Measurements from ENCODE around the gene PRPF40A.

The PRPF40A gene

GRCh38 chr2:152710713-152711112 is 6.5 kb downstream of the PRPF40A start:
- Histone ChIP-seq H3K18ac (ENCODE audit: low read depth in 1 of 2, low read length in 2 of 2) (no peak overlapping the region), H2BK5ac (ENCODE audit: low read depth, low read length, poor library complexity, severe bottlenecking) (no peak overlapping the region), H2AK5ac (ENCODE audit: low read length, severe bottlenecking) (no peak overlapping the region), H4K8ac (ENCODE audit: low read length) (no peak overlapping the region), H3K14ac (ENCODE audit: low read length in 2 of 2) (no peak overlapping the region), H3K9ac (ENCODE audit: low read length) (no peak overlapping the region), H3K4me2 (ENCODE audit: low read length, poor library complexity, severe bottlenecking) (no peak overlapping the region), H3K4me3 (ENCODE audit: insufficient read depth in 1 of 2, low read depth in 1 of 2, low read length in 2 of 2) (no peak overlapping the region), H3K36me3 (ENCODE audit: control insufficient read depth in 1 of 2, insufficient read depth in 2 of 2, low read depth in 1 of 2, low read length in 2 of 2) (peaks cover 12 to 93% of the 10 kb centered on the region in 2 experiments), H3K4ac (ENCODE audit: low read depth in 1 of 2, low read length in 2 of 2) (no peak overlapping the region), H2AFZ (ENCODE audit: low read depth, low read length) (no peak overlapping the region), H3K4me1 (ENCODE audit: control insufficient read depth, insufficient read depth, low read depth, low read length) (no peaks in the 10 kb centered on the region), H2BK12ac (ENCODE audit: low read length in 2 of 2) (no peak overlapping the region), H2BK120ac (ENCODE audit: low read depth, low read length) (no peak overlapping the region), H3K9me3 (ENCODE audit: control insufficient read depth, low read length) (peaks cover 9% of the 10 kb centered on the region), H3K23ac (ENCODE audit: low read length in 2 of 2) (no peak overlapping the region), H3K27me3 (ENCODE audit: control insufficient read depth in 1 of 2, insufficient read depth in 1 of 2, low read length in 2 of 2) (no peaks in the 10 kb centered on the region), H4K91ac (ENCODE audit: low read length) (no peak overlapping the region), H3K79me1 (replicated peaks; ENCODE audit: low read length, poor library complexity, severe bottlenecking) (no peaks in the 10 kb centered on the region), H2BK15ac (ENCODE audit: low read depth, poor library complexity, severe bottlenecking) (no peak overlapping the region), H3K27ac (ENCODE audit: low read length, poor library complexity, severe bottlenecking) (no peak overlapping the region)
- DNase-seq: no peak
- no CpG with 5 or more reads among the region's 2 CpGs for WGBS

GRCh38 chr2:152708742-152709141 is 8.5 kb downstream of the PRPF40A start:
- H2BK5ac ChIP-seq (ENCODE audit: low read depth, low read length, poor library complexity, severe bottlenecking): no peak overlapping the region
- no peak overlapping the region for H3K18ac ChIP-seq (ENCODE audit: low read depth in 1 of 2, low read length in 2 of 2)
- no peaks in the 10 kb centered on the region for H3K27me3 ChIP-seq (ENCODE audit: control insufficient read depth in 1 of 2, insufficient read depth in 1 of 2, low read length in 2 of 2)
- no peak overlapping the region for H2BK15ac ChIP-seq (ENCODE audit: low read depth, poor library complexity, severe bottlenecking)
- WGBS: 100% methylated on average over 2 of the region's 2 CpGs
- no peak overlapping the region for H3K23ac ChIP-seq (ENCODE audit: low read length in 2 of 2)
- DNase-seq: no peak
- no peak overlapping the region for H3K4ac ChIP-seq (ENCODE audit: low read depth in 1 of 2, low read length in 2 of 2)
- no peaks in the 10 kb centered on the region for H3K79me1 ChIP-seq (replicated peaks; ENCODE audit: low read length, poor library complexity, severe bottlenecking)
- no peak overlapping the region for H2AFZ ChIP-seq (ENCODE audit: low read depth, low read length)
- H3K14ac ChIP-seq (ENCODE audit: low read length in 2 of 2): no peak overlapping the region
- no peak overlapping the region for H2AK5ac ChIP-seq (ENCODE audit: low read length, severe bottlenecking)
- no peak overlapping the region for H2BK120ac ChIP-seq (ENCODE audit: low read depth, low read length)
- no peak overlapping the region for H3K27ac ChIP-seq (ENCODE audit: low read length, poor library complexity, severe bottlenecking)
- no peak overlapping the region for H4K8ac ChIP-seq (ENCODE audit: low read length)
- peaks cover 3% of the 10 kb centered on the region for H3K4me1 ChIP-seq (ENCODE audit: control insufficient read depth, insufficient read depth, low read depth, low read length)
- H3K4me3 ChIP-seq (ENCODE audit: insufficient read depth in 1 of 2, low read depth in 1 of 2, low read length in 2 of 2): no peak overlapping the region
- peaks cover 9% of the 10 kb centered on the region for H3K9me3 ChIP-seq (ENCODE audit: control insufficient read depth, low read length)
- no peak overlapping the region for H3K4me2 ChIP-seq (ENCODE audit: low read length, poor library complexity, severe bottlenecking)
- peaks cover 12 to 78% of the 10 kb centered on the region in 2 experiments for H3K36me3 ChIP-seq (ENCODE audit: control insufficient read depth in 1 of 2, insufficient read depth in 2 of 2, low read depth in 1 of 2, low read length in 2 of 2)
- H2BK12ac ChIP-seq (ENCODE audit: low read length in 2 of 2): no peak overlapping the region
- no peak overlapping the region for H3K9ac ChIP-seq (ENCODE audit: low read length)
- H4K91ac ChIP-seq (ENCODE audit: low read length): no peak overlapping the region

GRCh38 chr2:152706477-152707021 is 10.7 kb downstream of the PRPF40A start:
- Histone ChIP-seq H3K9ac (ENCODE audit: low read length) (no peak overlapping the region), H3K4ac (ENCODE audit: low read depth in 1 of 2, low read length in 2 of 2) (no peak overlapping the region), H3K27me3 (ENCODE audit: control insufficient read depth in 1 of 2, insufficient read depth in 1 of 2, low read length in 2 of 2) (no peaks in the 10 kb centered on the region), H3K18ac (ENCODE audit: low read depth in 1 of 2, low read length in 2 of 2) (no peak overlapping the region), H2AK5ac (ENCODE audit: low read length, severe bottlenecking) (no peak overlapping the region), H3K4me3 (ENCODE audit: insufficient read depth in 1 of 2, low read depth in 1 of 2, low read length in 2 of 2) (no peak overlapping the region), H2BK12ac (ENCODE audit: low read length in 2 of 2) (no peak overlapping the region), H4K91ac (ENCODE audit: low read length) (no peak overlapping the region), H4K8ac (ENCODE audit: low read length) (no peak overlapping the region), H3K4me1 (ENCODE audit: control insufficient read depth, insufficient read depth, low read depth, low read length) (peaks cover 3% of the 10 kb centered on the region), H3K4me2 (ENCODE audit: low read length, poor library complexity, severe bottlenecking) (no peak overlapping the region), H3K23ac (ENCODE audit: low read length in 2 of 2) (no peak overlapping the region), H3K9me3 (ENCODE audit: control insufficient read depth, low read length) (peaks cover 9% of the 10 kb centered on the region), H3K27ac (ENCODE audit: low read length, poor library complexity, severe bottlenecking) (no peak overlapping the region), H2BK15ac (ENCODE audit: low read depth, poor library complexity, severe bottlenecking) (no peak overlapping the region), H3K79me1 (replicated peaks; ENCODE audit: low read length, poor library complexity, severe bottlenecking) (peaks cover 2% of the 10 kb centered on the region), H3K36me3 (ENCODE audit: control insufficient read depth in 1 of 2, insufficient read depth in 2 of 2, low read depth in 1 of 2, low read length in 2 of 2) (peaks cover 14 to 64% of the 10 kb centered on the region in 2 experiments), H3K14ac (ENCODE audit: low read length in 2 of 2) (no peak overlapping the region), H2BK120ac (ENCODE audit: low read depth, low read length) (no peak overlapping the region), H2BK5ac (ENCODE audit: low read depth, low read length, poor library complexity, severe bottlenecking) (no peak overlapping the region), H2AFZ (ENCODE audit: low read depth, low read length) (no peak overlapping the region)
- no peak for DNase-seq
- WGBS: 93% methylated on average over 3 of the region's 4 CpGs

- Histone ChIP-seq H3K4me3 (ENCODE audit: insufficient read depth in 1 of 2, low read depth in 1 of 2, low read length in 2 of 2) (no peak overlapping the region), H3K4ac (ENCODE audit: low read depth in 1 of 2, low read length in 2 of 2) (no peak overlapping the region), H3K4me1 (ENCODE audit: control insufficient read depth, insufficient read depth, low read depth, low read length) (peaks cover 4% of the 10 kb centered on the region), H2BK5ac (ENCODE audit: low read depth, low read length, poor library complexity, severe bottlenecking) (no peak overlapping the region), H3K23ac (ENCODE audit: low read length in 2 of 2) (no peak overlapping the region), H3K27me3 (ENCODE audit: control insufficient read depth in 1 of 2, insufficient read depth in 1 of 2, low read length in 2 of 2) (no peaks in the 10 kb centered on the region), H3K36me3 (ENCODE audit: control insufficient read depth in 1 of 2, insufficient read depth in 2 of 2, low read depth in 1 of 2, low read length in 2 of 2) (peaks cover 13 to 21% of the 10 kb centered on the region in 2 experiments), H2AFZ (ENCODE audit: low read depth, low read length) (no peak overlapping the region), H2BK120ac (ENCODE audit: low read depth, low read length) (peak overlapping the region; percentile 19), H3K4me2 (ENCODE audit: low read length, poor library complexity, severe bottlenecking) (no peak overlapping the region), H4K8ac (ENCODE audit: low read length) (no peak overlapping the region), H3K14ac (ENCODE audit: low read length in 2 of 2) (no peak overlapping the region), H3K9me3 (ENCODE audit: control insufficient read depth, low read length) (no peaks in the 10 kb centered on the region), H2BK15ac (ENCODE audit: low read depth, poor library complexity, severe bottlenecking) (no peak overlapping the region), H3K27ac (ENCODE audit: low read length, poor library complexity, severe bottlenecking) (no peak overlapping the region), H2AK5ac (ENCODE audit: low read length, severe bottlenecking) (no peak overlapping the region), H3K79me1 (replicated peaks; ENCODE audit: low read length, poor library complexity, severe bottlenecking) (peaks cover 4% of the 10 kb centered on the region), H3K18ac (ENCODE audit: low read depth in 1 of 2, low read length in 2 of 2) (no peak overlapping the region), H3K9ac (ENCODE audit: low read length) (no peak overlapping the region), H4K91ac (ENCODE audit: low read length) (peak overlapping the region; percentile 61), H2BK12ac (ENCODE audit: low read length in 2 of 2) (no peak overlapping the region)
- no peak for DNase-seq
- 97% methylated on average over 7 of the region's 7 CpGs for WGBS
These were observed 16.1 kb downstream of the PRPF40A start for GRCh38 chr2:152701198-152701597.
